IMR-90 (cell line): Measurements from ENCODE around the gene RNF224. TPM values are rescaled to one million over a fixed set of nuclear protein-coding genes. Genes with fewer than 3 reads are reported as not detected.

Experiments used
- ATAC-seq: fragments of 200-7000 bp; cut with Tn5 transposase; 2 replicates; pipeline ENCODE4 v1.9.1; 2020; ENCODE audit warnings: low read depth, mild to moderate bottlenecking, moderate library complexity
- BruUV-seq: library from RNA; stranded (reverse); fragments of 400-500 nt; replicated peaks from 2 replicates; lab custom pipeline; 2021; lab: Mats Ljungman, UMichigan
- CTCF ChIA-PET: fragments of 300-600 bp; formaldehyde crosslinking; extraction: SDS; loops from one replicate; lab custom pipeline; 2021; ENCODE audit warnings: antibody characterized with exemption; lab: Yijun Ruan, JAX
- POLR2A ChIA-PET: fragments of 300-600 bp; sonication (Branson Sonifier 250); formaldehyde crosslinking; loops from one replicate; lab custom pipeline; 2022; ENCODE audit warnings: antibody characterized with exemption; ENCODE audit not compliant: unreplicated experiment; lab: Charles Lee
- DNase-seq: peaks from one replicate; pipeline ENCODE4 v3.0.0; 2013
- H2AFZ ChIP-seq: replicated peaks from 2 replicates; pipeline ENCODE3; 2013; ENCODE audit warnings: low read length, mild to moderate bottlenecking; ENCODE audit not compliant: poor library complexity
- H2AK5ac ChIP-seq: 2 replicates; pipeline ENCODE4 v1.6.1; 2013; ENCODE audit warnings: low read depth, low read length, inconsistent platforms
- H2AK9ac ChIP-seq: replicated peaks from 2 replicates; pipeline ENCODE3; 2013; ENCODE audit warnings: mild to moderate bottlenecking, low read depth, low read length, moderate library complexity; ENCODE audit not compliant: poor library complexity
- H2BK120ac ChIP-seq: 2 replicates; pipeline ENCODE4 v1.6.1; 2013; ENCODE audit warnings: low read depth, low read length, inconsistent platforms
- H2BK15ac ChIP-seq: 3 replicates; pipeline ENCODE4 v1.6.1; 2013; ENCODE audit warnings: low read depth, low read length, inconsistent platforms
- H2BK20ac ChIP-seq: 2 replicates; pipeline ENCODE4 v1.6.1; 2013; ENCODE audit warnings: low read depth, mild to moderate bottlenecking, inconsistent platforms, low read length, moderate library complexity
- H2BK5ac ChIP-seq: 2 replicates; pipeline ENCODE4 v1.6.1; 2013; ENCODE audit warnings: mild to moderate bottlenecking, low read depth, low read length, inconsistent platforms; ENCODE audit not compliant: poor library complexity, severe bottlenecking
- H3K14ac ChIP-seq: replicated peaks from 2 replicates; pipeline ENCODE4 v1.6.1; 2013; ENCODE audit warnings: low read depth, low read length, inconsistent platforms
- H3K18ac ChIP-seq: 2 replicates; pipeline ENCODE4 v1.6.1; 2013; ENCODE audit warnings: low read depth, low read length, control low read depth
- H3K23ac ChIP-seq: 2 replicates; pipeline ENCODE4 v1.6.1; 2013; ENCODE audit warnings: low read depth, low read length, inconsistent platforms
- H3K27ac ChIP-seq: 2 replicates; pipeline ENCODE4 v1.5.1; 2013; ENCODE audit warnings: mild to moderate bottlenecking, control low read depth, low read length; ENCODE audit not compliant: insufficient read depth
- H3K27me3 ChIP-seq: 2 replicates; pipeline ENCODE4 v1.6.1; 2013; ENCODE audit warnings: low read length; ENCODE audit not compliant: control insufficient read depth, insufficient read depth
- H3K36me3 ChIP-seq: 2 replicates; pipeline ENCODE4 v1.6.1; 2013; ENCODE audit warnings: low read length, mixed read lengths; ENCODE audit not compliant: control insufficient read depth, insufficient read depth
- H3K4ac ChIP-seq: 2 replicates; pipeline ENCODE4 v1.6.1; 2013; ENCODE audit warnings: low read depth, low read length, inconsistent platforms
- H3K4me1 ChIP-seq: 2 replicates; pipeline ENCODE4 v1.6.1; 2013; ENCODE audit warnings: low read length, mixed read lengths; ENCODE audit not compliant: control insufficient read depth, insufficient read depth
- H3K4me2 ChIP-seq: 2 replicates; pipeline ENCODE4 v1.6.1; 2013; ENCODE audit warnings: low read depth, mild to moderate bottlenecking, control low read depth, low read length, moderate library complexity
- H3K4me3 ChIP-seq: 2 replicates; pipeline ENCODE4 v1.5.1; 2013; ENCODE audit warnings: low read depth, mild to moderate bottlenecking, control low read depth, low read length, moderate library complexity; ENCODE audit not compliant: insufficient read depth
- H3K56ac ChIP-seq: 2 replicates; pipeline ENCODE4 v1.6.1; 2013; ENCODE audit warnings: low read length, inconsistent platforms; ENCODE audit not compliant: insufficient read depth; ENCODE audit errors: extremely low read depth
- H3K79me1 ChIP-seq, 2 experiments: 2 replicates each; pipeline ENCODE4 v1.6.1; 2013; ENCODE audit warnings: low read length in 2 of 2, inconsistent platforms in 1 of 2, low read depth in 1 of 2
- H3K9ac ChIP-seq: 2 replicates; pipeline ENCODE4 v1.6.1; 2013; ENCODE audit warnings: low read depth, low read length, control low read depth
- H3K9me1 ChIP-seq: 2 replicates; pipeline ENCODE4 v1.6.1; 2013; ENCODE audit warnings: low read length, inconsistent platforms; ENCODE audit not compliant: insufficient read depth
- H3K9me3 ChIP-seq: 2 replicates; pipeline ENCODE4 v1.6.1; 2013; ENCODE audit warnings: low read length; ENCODE audit not compliant: control insufficient read depth, insufficient read depth
- H4K20me1 ChIP-seq: 2 replicates; pipeline ENCODE4 v1.6.1; 2013; ENCODE audit warnings: low read length, inconsistent platforms; ENCODE audit not compliant: insufficient read depth
- H4K5ac ChIP-seq: 2 replicates; pipeline ENCODE4 v1.6.1; 2013; ENCODE audit warnings: mild to moderate bottlenecking, low read depth, low read length, control low read depth
- H4K8ac ChIP-seq, 2 experiments: 2 replicates each; pipeline ENCODE4 v1.6.1; 2013; ENCODE audit warnings: low read depth in 2 of 2, low read length in 2 of 2, control low read depth in 1 of 2, inconsistent platforms in 1 of 2
- H4K91ac ChIP-seq: 2 replicates; pipeline ENCODE4 v1.6.1; 2013; ENCODE audit warnings: low read depth, low read length, inconsistent platforms; ENCODE audit not compliant: insufficient read depth
- CHD1 ChIP-seq: IDR thresholded peaks from 2 replicates; pipeline ENCODE4 v1.6.1; 2012; ENCODE audit warnings: low read depth, low read length, improper control_type of control experiment
- NFE2L2 ChIP-seq: fragments of 150-350 bp; IDR thresholded peaks from 2 replicates; pipeline ENCODE4 v1.6.1; 2016; ENCODE audit warnings: low read depth, mild to moderate bottlenecking, low read length
- WGBS, 2 experiments: methylation state at CpG; one replicate each; pipeline versions ENCODE4 v1.1.5 to v1.1.7; 2013; ENCODE audit warnings: missing lambda C conversion rate in 2 of 2; ENCODE audit not compliant: insufficient read length in 1 of 2; ENCODE audit errors: extremely low coverage in 2 of 2; 5-methylcytosine and 5-hydroxymethylcytosine counted together
- dilution Hi-C: fragments of 300-500 bp; cut with HindIII; formaldehyde crosslinking; loops from one replicate; pipeline ENCODE4 v1.14.3; 2018; ENCODE audit warnings: low sequenced_read_pairs; ENCODE audit not compliant: unreplicated experiment
- in situ Hi-C: fragments of 300-500 bp; cut with MboI; formaldehyde crosslinking; loops from 3 replicates; pipeline ENCODE4 v1.14.3; 2019; ENCODE audit warnings: low sequenced_read_pairs, inconsistent platforms, mixed read lengths
- intact Hi-C: fragments of 100-400 bp; cut with micrococcal nuclease; formaldehyde crosslinking; loops from 2 replicates; pipeline ENCODE4 v1.10.0; 2022
- polyA plus RNA-seq, 3 experiments: library from polyadenylated mRNA; depleted of rRNA; stranded (reverse); fragments of >200 nt; gene quantifications; 2 replicates each; pipeline ENCODE4 v1.2.3, GENCODE V29; 2012; ENCODE audit warnings: low replicate concordance in 1 of 3
- total RNA-seq: library from RNA; depleted of rRNA; stranded (reverse); fragments of >200 nt; gene quantifications from 2 replicates; pipeline ENCODE4 v1.2.3, GENCODE V29; 2012
- TF ChIP-seq, protein P1 (sequence below): conservative IDR thresholded peaks from 2 replicates; pipeline ENCODE4 v1.5.1; 2012; ENCODE audit warnings: mild to moderate bottlenecking, low read depth, low read length, improper control_type of control experiment

RNF224 gene
- total and polyA plus RNA-seq, 2 of the 4 experiments (the other 2 are of a cell fraction), result not detected

DNA sequence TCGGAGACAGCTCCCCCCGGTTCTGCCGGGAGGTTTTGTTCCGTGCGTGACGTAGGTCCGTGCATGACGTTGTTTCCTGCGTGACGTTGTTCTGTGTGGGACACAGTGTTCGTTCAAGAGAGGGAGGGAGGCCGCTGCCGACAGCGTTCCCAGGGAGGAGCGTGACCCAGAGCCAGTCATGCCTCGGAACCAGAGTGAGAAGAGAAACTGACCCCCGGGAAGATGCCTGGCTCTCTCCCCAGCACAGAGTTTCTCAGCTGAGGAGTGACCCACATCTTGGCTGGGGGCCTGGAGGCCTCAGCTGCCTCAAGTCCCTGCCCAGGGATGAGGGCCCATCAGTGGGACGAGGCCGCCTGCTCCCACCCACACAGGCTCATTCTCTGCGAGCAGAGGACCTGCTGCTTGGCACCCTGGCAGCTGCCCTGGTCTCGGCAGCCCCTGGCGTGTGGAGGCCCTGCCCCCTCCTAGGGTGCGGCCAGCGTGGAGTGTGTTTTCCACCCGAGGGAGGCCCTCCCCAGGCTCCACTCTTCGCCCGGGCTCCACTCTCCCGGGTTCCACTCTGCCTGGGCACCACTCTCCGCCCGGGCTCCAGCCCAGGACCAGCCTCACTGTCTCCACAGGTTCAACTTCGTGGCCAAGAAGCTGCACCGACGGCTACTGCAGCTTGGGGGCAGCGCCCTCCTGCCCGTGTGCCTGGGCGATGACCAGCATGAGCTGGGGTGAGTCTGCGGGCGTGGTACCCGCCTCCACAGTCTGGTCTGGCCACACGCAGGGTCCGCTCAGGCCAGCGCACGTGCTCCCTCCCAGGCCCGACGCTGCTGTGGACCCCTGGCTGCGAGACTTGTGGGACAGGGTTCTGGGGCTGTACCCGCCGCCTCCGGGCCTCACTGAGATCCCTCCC, 13.9 kb upstream of the RNF224 start:
- DNase-seq, result no peak
- no peak for ATAC-seq

More for the DNA sequence above, 13.9 kb upstream of the RNF224 start:
- ChIA-PET CTCF (no interaction called here), POLR2A (interaction anchor here (0.5 kb wide), 1 partner anchor 23 kb away, joined by 3 read pairs; no protein-coding TSS in a partner anchor)
- Histone ChIP-seq H3K4ac (no peak overlapping the region), H3K4me2 (no peak overlapping the region), H2BK5ac (no peak overlapping the region), H3K14ac (no peak overlapping the region), H3K4me3 (no peak overlapping the region), H3K9ac (no peak overlapping the region), H2BK15ac (no peak overlapping the region), H2BK120ac (no peak overlapping the region), H3K56ac (no peak overlapping the region), H4K91ac (no peak overlapping the region), H3K27ac (no peak overlapping the region), H3K36me3 (peaks cover 21% of the 10 kb centered on the region), H3K23ac (no peak overlapping the region), H4K8ac (no peak overlapping the region), H3K27me3 (no peaks in the 10 kb centered on the region), H3K9me1 (no peaks in the 10 kb centered on the region), H3K79me1 (peaks cover 2 to 3% of the 10 kb centered on the region in 2 experiments; a peak in 2 of 4 replicates), H2AK5ac (no peak overlapping the region), H2BK20ac (no peak overlapping the region), H4K20me1 (no peaks in the 10 kb centered on the region), H3K18ac (no peak overlapping the region), H4K5ac (no peak overlapping the region), H2AFZ (no peak overlapping the region), H3K9me3 (no peaks in the 10 kb centered on the region), H3K4me1 (no peaks in the 10 kb centered on the region), H2AK9ac (peak overlapping the region; percentile 28)
- intact Hi-C loops, result no loop called here
- BruUV-seq, result no TSS peak
- 93% methylated on average over 34 of the region's 49 CpGs; no CpG with 5 or more reads in 1 of the 2 experiments for WGBS, 2 experiments
- TF ChIP-seq NFE2L2, result no peak
- TF ChIP-seq CHD1, result no peak
- TF ChIP-seq, protein P1, sequence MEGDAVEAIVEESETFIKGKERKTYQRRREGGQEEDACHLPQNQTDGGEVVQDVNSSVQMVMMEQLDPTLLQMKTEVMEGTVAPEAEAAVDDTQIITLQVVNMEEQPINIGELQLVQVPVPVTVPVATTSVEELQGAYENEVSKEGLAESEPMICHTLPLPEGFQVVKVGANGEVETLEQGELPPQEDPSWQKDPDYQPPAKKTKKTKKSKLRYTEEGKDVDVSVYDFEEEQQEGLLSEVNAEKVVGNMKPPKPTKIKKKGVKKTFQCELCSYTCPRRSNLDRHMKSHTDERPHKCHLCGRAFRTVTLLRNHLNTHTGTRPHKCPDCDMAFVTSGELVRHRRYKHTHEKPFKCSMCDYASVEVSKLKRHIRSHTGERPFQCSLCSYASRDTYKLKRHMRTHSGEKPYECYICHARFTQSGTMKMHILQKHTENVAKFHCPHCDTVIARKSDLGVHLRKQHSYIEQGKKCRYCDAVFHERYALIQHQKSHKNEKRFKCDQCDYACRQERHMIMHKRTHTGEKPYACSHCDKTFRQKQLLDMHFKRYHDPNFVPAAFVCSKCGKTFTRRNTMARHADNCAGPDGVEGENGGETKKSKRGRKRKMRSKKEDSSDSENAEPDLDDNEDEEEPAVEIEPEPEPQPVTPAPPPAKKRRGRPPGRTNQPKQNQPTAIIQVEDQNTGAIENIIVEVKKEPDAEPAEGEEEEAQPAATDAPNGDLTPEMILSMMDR, result peak; percentile 15; the same call in 1 of the 2 replicates
- in situ Hi-C loops, result no loop called here
- dilution Hi-C loops, result no loop called here
